Measurements from ENCODE around the gene NEK11.
"Not testable (repeated sequence)": the region's sequence is repeated elsewhere in the genome, so short reads cannot be mapped to it uniquely, and the experiment has no call there.

The NEK11 gene

GRCh38 chr3:131026321-131027151 lies at the start of gene NEK11, which contains the start of gene ASTE1:
Gene NEK11 (plus strand): TSS chr3:131026877. CDS start chr3:131029709, 2,832 bp downstream.
Gene ASTE1 (minus strand): TSS chr3:131026825. CDS start chr3:131025306, 1,519 bp downstream.
- peak; percentile 78 for DNase-seq

DNA sequence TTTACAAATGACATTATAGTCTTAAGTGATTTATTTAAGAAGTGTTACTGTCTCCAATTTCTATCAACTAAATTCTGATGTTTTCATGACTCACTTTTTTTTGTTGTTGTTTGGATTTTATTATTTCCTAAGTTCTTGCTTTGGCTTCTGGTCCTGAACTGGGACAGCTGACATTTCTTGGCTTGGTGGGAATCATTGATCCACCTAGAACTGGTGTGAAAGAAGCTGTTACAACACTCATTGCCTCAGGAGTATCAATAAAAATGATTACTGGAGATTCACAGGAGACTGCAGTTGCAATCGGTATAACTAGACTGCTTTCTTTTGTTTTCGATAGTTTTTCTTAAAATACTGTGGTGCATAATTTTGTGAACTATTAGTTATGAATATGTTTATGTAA lies 47.6 kb upstream of the NEK11 start:
- no peak for DNase-seq

DNA sequence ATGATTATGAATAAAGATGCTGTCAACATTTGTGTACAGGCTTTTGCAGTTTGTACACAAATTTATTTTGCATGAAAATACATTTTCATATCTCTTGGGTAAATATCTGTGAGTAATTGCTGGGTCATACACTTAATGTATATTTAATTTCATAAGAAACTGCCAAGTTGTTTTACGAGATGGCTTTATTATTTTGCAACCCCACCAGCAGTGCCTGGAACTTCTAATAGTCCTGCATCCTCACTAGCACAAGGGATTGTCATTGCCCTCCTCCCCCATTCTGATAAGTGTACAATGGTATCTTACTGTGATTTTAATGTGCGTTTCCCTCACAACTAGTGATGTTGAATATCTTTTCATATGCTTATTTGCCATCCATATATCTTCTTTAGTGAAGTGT lies 45.2 kb upstream of the NEK11 start:
- no peak for DNase-seq

DNA sequence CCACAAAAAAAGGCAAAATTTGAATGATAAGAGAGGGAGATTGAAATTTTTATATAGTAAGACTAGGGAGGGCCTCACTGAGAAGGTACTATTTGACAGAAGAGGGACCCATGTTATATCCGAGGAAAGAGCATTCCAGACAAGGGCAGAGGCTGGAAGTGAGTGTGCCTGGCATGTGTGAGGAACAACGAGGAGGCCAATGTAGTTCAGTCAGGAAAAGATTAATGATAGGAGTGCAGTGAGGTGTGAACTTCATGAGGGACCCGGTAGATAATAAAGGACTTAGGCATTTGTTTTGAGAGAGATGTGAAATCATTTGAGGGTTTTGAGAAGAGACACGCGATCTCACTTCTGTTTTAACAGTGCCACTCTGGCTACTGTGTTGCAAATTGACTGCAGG lies 36.4 kb upstream of the NEK11 start:
- DNase-seq: no peak

DNA sequence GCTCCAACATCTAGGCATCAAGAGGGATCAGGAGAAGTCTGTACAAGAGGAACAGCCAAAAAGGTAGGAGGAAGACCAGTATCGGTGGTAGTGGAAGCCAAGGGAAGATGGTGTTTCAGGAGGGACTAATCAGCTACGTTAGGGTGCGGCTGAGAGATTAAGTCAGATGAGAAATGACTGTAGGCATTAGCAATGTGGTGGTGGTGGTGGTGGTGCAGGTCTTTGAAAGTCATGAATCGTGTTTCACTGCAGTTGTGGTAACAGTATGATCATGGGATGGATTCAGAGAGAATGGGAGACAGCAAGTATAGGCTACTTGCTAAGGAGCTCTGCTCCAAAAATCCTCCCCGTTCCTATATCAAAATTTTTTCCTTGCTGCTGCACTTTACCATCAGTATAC lies 35.6 kb upstream of the NEK11 start:
- DNase-seq: no peak

- peak; percentile 43 for DNase-seq
Observed at GRCh38 chr3:130992344-130992743, 34.3 kb upstream of the NEK11 start.

DNA sequence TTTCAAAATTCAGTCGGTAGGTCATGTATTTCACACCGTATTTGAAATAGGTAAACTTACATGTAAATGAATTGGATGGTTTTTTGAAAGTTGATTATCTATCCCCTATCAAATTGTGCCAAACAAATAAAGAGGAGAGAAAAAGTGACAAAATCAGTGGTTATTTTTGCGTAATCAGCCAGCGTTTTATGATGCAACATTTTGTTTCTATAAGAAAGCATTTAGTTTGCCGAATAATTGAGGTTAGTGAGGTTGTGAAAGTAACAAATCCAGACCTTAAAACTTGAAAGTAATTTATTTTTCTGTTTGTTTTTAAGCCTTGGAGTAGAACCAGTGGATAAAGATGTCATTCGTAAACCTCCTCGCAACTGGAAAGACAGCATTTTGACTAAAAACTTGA lies 29.4 kb upstream of the NEK11 start:
- DNase-seq: no peak

GRCh38 chr3:131001071-131001470 lies 25.6 kb upstream of the NEK11 start:
- no peak for DNase-seq

DNA sequence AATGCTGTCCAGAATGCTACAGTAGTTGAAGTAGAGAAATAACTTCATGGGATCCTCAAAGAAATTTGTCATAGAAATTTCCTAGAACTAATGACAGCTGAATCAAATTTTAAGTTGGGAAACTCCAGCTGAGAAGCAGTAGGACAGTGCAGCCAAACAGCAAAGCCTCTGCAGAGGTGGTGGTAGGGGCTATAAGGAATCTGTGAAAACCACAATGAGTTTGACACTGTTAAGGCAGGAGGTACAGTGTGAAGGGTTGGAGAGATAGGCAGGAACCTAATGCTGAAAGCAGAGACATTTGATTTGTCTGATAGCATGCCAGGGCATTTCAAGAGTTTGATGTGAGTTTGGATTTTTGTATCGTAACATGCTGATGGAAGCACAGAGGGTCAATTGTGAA lies 22.1 kb upstream of the NEK11 start:
- DNase-seq: no peak

DNA sequence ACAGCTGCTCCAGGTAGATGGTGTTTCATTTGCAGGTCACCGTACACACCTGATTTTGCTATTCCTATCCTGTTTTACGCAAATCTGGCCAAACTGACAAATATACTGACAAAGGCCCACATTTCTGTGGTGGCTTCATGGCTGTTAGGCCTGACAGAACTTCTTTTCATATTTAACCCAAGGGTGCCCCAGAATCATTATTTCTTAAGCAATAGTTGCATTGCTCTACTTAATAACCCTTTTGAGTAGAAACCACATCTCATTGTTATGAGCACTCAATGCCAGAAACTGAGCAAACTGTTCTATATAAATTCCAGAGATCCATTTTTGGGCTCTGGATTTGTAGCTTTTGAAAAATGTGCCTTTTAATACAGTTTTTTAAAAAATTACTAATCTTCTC lies 19.4 kb upstream of the NEK11 start:
- DNase-seq: no peak

- no peak for DNase-seq
Observed at GRCh38 chr3:131007782-131008181, 18.9 kb upstream of the NEK11 start.

DNA sequence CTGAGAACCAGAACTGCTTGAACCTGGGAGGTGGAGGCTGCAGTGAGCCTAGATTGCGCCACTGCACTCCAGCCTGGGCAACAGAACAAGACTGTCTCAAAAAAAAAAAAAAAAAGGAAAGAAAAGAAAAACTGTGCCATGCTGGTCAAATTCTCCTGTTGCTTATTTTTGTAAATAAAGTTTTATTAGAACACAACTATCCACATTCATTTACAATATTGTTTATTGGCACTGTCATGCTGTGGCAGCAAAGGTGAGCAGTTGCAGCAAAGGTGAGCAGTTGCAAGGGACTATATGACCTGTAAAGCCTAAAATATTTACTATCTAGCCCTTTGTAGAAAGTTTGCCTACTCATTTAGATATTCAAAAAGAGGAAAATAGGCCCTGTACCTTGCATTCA lies 18.4 kb upstream of the NEK11 start:
- DNase-seq: no peak

- DNase-seq: no peak
Observed at GRCh38 chr3:131009698-131010097, 17.0 kb upstream of the NEK11 start.

- DNase-seq: no peak
Observed at GRCh38 chr3:131018970-131019369, 7.7 kb upstream of the NEK11 start.

DNA sequence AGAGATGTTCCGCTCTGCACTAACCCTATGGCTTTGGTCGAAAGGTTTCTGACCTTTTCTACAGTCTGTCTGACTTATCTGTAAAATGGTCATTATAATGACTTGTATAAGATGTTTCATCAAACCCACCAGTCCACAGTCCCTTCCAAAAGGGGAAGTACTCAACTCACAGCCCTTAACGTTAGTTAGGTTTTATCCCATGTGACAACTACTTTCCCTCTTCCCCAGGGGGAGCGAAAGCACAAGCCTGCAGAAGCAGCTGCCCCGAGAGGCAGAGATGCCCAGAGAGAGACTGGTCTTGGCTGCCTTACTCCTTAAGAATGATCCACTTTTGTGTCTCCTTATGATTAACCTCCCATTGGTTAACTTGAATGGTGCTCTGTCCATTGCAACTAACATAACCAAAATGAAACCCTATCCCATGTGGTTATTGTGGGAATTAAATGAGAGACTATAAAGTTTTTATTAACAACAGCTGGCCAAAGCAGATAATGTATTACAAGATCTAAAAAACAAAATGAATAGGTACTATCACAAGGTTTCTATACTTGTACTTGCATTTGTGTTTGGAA lies 6.5 kb upstream of the NEK11 start:
- DNase-seq: no peak

DNA sequence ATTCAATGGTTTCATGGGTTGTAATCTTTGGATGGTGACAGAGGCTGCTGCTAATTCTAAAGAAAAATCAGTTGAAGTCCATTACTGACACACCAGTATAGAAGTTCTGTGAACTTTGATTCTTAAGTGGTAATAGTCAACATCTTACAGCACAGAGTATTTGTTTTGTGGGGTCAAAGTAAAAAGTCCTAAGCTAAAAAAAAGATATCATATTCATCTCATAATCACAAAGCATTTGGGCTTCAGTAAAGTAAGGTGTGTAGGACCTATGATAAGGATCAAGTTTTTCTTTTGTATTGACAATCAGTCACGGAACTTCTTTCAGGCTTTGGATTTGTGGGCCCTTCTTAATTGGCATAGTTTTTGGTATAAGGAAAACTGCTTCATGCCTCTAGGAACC lies 1.1 kb upstream of the NEK11 start:
- no peak for DNase-seq

DNA sequence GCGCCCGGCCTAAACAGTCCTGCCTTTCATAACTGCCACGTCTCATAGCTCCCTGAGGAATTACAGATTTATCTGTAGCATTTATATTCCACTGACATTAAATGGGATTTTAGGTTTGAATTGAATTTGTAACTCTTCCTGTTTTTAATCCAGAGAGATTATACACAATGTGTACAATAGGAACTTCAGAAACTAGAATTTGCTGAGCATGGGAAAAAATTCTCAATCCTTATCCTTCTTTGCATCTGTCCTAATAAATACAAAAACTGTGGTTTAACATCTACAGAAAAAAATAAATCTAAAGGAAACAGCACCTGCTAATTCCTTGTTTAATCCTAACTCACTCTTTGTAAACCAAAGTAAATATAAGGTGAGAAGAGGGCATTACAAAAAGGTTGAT lies 2.2 kb downstream of the NEK11 start:
- no peak for DNase-seq

DNA sequence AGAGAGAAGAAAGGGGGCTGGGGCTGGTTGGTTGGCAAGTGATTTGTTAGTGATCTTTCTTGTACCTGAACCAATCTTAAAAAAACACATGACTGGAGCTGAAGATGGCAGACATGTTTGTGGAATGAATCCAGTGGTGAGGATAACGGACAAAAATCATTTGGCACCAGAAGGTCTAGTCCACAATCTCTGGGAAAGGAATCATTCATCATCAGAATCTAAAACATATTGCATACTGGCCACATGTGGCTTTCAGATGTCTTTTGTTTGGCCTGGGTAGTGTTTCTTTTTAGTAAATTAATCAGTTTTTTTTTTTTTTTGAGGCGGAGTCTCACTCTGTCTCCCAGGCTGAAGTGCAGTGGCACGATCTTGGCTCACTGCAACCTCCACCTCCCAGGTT lies 5.0 kb downstream of the NEK11 start:
- no peak for DNase-seq

GRCh38 chr3:131033480-131034080 lies 6.9 kb downstream of the NEK11 start:
- DNase-seq: peak; percentile 11

DNA sequence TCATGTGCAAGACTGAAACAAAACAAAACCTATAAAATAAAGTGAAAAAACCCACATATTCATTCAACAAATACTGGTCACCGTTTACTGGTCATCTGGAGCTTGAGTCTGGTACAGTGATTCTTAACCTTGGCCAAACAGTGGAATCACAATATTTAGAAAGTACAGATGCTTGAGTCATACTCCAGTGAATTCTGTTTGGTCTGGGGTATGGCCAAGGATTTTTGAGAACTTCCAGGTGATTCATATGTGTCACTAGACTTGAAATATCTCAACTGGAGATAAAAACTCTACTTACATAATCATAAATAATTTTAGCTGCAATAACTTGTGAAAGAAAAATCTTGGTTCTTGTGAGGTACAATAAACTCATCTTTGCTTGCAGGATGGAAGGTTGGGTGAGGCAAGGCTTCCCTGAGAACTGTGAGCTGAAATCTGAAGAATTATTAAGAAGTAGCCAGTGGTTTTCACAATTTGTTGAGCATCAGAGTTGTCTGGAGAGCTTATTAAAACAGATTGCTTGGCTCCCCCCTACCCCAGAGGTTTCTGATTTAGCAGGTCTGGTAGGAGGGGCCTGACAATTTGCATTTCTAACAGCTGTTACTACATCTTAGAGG lies 9.6 kb downstream of the NEK11 start:
- no peak for DNase-seq

DNA sequence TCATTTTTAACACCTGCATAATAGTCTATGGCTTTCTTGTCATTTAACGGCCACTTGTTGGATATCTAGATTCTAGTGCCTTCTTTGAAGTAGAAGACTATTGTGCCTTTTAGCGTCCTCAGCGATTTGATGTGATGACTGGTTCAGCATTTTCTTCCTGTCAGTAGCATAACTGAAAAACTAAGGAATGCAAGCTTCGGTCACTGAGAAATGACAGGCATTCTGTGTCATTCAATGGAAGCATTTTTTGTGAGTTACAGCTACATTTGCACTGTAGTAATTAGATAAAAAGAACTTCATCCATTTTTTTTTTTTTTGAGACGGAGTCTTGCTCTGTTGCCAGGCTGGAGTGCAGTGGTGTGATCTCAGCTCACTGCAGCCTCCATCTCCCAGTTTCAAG lies 10.3 kb downstream of the NEK11 start:
- DNase-seq: no peak

DNA sequence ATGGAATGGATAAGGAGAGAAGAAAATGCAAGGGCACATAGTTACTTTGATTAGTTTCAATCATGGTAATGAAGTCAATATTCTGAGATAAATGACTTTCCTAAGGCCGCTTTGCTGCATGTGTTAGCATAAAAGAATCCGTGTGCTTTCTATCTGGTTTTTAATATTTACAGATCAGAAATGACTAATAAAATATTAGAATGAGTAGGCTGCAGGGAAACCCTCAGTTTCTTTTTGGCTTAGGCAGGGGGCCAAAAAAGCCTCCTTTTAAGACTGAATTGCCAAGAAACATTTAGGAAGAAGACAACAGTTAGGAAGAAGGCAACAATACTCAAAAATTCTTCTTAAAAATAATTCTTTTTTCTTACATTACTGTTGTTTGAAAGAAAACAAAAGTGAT lies 11.6 kb downstream of the NEK11 start:
- DNase-seq: no peak

DNA sequence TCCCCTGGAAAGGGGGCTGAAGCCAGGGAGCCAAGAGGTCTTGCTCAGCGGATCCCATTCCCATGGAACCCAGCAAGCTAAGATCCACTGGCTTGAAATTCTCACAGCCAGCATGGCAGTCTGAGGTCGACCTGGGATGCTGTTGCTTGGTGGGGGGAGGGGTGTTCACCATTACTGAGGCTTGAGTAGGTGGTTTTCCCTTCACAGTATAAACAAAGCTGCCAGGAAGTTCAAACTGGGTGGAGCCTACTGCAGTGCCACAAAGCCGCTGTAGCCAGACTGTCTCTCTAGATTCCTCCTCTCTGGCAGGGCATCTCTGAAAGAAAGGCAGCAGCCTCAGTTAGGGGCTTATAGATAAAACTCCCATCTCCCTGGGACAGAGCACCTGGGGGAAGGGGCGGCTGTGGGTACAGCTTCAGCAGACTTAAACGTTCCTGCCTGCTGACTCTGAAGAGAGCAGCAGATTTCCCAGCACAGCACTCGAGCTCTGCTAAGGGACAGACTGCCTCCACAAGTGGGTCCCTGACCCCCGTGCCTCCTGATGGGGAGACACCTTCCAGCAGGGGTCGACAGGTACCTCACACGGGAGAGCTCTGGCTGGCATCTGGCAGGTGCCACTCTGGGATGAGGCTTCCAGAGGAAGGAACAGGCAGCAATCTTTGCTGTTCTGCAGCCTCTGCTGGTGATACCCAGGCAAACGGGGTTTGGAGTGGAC lies 15.8 kb downstream of the NEK11 start:
- not testable (repeated sequence) for DNase-seq

Measured in SHP77 treated with DMSO at 0.1 percent for 48 hours (cell line).